ENCODE data around the gene SNAP47. TPM values are rescaled to one million over a fixed set of nuclear protein-coding genes. Genes with fewer than 3 reads are reported as not detected.

The SNAP47 gene
- total RNA-seq, 1 donor from 2014 or later = 59.0 TPM

DNA sequence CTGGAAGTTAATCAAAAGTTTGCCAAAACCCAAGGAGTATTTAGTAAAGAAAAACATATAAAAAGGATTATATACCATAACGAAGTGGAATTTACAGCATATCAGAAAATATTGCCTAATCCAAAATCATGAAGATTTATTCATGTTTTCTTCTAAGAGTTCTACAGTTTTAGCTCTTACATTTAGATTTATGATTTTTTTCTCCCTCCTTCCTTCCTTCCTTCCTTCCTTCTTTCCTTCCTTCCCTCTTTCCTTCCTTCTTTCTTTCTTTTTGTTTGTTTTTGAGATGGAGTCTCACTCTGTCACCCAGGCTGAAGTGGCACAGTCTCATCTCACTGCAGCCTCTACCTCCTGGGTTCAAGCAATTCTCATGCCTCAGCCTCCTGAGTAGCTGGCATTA, 64.5 kb downstream of the SNAP47 start:
- Histone ChIP-seq H3K4me3 (ENCODE audit: low read depth, low read length) (no peak overlapping the region), H3K27me3 (ENCODE audit: control insufficient read depth, insufficient read depth, low read length) (peaks cover 10% of the 10 kb centered on the region), H3K36me3 (ENCODE audit: control insufficient read depth, insufficient read depth, low read length) (no peaks in the 10 kb centered on the region)
- FAIRE-seq (no peak), DNase-seq (ENCODE audit: low read depth) (no peak)
- TF ChIP-seq, protein P1, sequence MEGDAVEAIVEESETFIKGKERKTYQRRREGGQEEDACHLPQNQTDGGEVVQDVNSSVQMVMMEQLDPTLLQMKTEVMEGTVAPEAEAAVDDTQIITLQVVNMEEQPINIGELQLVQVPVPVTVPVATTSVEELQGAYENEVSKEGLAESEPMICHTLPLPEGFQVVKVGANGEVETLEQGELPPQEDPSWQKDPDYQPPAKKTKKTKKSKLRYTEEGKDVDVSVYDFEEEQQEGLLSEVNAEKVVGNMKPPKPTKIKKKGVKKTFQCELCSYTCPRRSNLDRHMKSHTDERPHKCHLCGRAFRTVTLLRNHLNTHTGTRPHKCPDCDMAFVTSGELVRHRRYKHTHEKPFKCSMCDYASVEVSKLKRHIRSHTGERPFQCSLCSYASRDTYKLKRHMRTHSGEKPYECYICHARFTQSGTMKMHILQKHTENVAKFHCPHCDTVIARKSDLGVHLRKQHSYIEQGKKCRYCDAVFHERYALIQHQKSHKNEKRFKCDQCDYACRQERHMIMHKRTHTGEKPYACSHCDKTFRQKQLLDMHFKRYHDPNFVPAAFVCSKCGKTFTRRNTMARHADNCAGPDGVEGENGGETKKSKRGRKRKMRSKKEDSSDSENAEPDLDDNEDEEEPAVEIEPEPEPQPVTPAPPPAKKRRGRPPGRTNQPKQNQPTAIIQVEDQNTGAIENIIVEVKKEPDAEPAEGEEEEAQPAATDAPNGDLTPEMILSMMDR (IDR thresholded peaks at IDR 0.05; ENCODE audit: insufficient read depth, low read length, severe bottlenecking) = no peak

DNA sequence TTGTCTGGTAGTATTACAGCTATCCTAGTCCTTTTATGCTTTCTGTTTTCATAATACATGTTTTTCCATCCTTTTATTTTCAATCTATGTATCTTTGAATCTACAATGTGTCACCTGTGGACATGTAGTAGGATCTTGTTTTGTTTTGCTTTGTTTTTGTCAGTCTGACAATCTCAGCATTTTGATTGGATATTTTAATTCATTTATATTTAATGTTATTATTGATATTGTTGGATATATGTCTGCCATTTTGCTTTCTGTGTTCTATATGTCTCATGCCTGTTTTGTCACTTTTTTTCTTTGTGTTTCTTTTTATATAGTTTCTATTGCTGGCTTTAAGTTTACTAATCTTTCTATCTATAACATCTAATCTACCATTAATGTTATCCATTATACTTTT, 68.7 kb downstream of the SNAP47 start:
- Histone ChIP-seq H3K36me3 (ENCODE audit: control insufficient read depth, insufficient read depth, low read length) (no peaks in the 10 kb centered on the region), H3K4me3 (ENCODE audit: low read depth, low read length) (no peak overlapping the region), H3K27me3 (ENCODE audit: control insufficient read depth, insufficient read depth, low read length) (peaks cover 1% of the 10 kb centered on the region)
- no peak for FAIRE-seq
- TF ChIP-seq, protein P1 (IDR thresholded peaks at IDR 0.05; ENCODE audit: insufficient read depth, low read length, severe bottlenecking) = no peak
- DNase-seq (ENCODE audit: low read depth) = no peak

DNA sequence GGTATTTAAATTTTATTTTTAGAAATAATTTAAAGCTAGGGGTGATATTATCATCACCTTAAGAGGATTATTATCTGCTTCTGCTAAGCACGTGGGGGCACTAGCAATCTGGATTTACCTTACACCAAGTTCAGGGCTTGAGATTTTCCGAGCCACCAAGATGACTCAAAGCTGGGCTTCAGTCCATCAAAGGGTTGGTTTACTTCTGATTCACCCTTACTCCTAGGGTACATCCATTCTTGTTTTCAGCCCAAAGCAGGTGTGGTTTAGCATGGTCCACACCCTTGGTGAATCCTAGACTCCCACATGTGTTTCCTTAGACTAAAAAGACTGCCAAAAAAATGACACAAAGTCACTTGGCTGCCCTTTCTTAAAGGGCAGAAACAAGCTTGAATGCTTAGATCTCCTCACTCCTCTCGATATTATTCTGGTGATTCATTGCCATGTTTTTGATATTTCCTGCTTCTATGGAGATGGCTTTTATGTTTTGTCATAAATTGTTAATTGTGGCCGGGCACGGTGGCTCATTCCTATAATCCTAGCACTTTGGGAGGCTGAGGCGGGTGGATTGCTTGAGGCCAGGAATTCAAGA, 70.5 kb downstream of the SNAP47 start:
- no peaks in the 10 kb centered on the region for H3K36me3 ChIP-seq (ENCODE audit: control insufficient read depth, insufficient read depth, low read length)
- no peak overlapping the region for H3K4me3 ChIP-seq (ENCODE audit: low read depth, low read length)
- TF ChIP-seq, protein P1 (IDR thresholded peaks at IDR 0.05; ENCODE audit: insufficient read depth, low read length, severe bottlenecking) = no peak
- no peaks in the 10 kb centered on the region for H3K27me3 ChIP-seq (ENCODE audit: control insufficient read depth, insufficient read depth, low read length)
- peak; percentile 99 for DNase-seq (ENCODE audit: low read depth)
- FAIRE-seq = peak; percentile 99

DNA sequence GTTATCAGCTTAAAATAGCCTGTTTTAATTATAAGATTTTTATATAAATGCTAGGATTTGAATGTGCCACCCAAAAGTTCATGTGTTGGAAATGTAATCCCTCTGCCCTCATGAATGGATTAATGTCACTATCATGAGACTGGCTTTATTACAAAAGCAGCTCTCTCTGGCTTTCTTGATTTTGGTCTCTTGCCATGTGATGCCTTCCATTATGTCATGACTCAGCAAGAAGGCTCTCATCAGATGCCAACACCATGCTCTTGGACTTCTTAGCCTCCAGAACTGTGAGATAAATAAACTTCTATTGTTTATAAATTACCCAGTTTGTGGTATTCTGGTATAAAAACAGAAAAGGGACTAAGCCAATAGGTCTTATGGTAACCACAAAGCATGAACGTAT, 73.3 kb downstream of the SNAP47 start:
- TF ChIP-seq, protein P1 (IDR thresholded peaks at IDR 0.05; ENCODE audit: insufficient read depth, low read length, severe bottlenecking) = no peak
- DNase-seq (ENCODE audit: low read depth) (no peak), FAIRE-seq (no peak)
- H3K27me3 ChIP-seq (ENCODE audit: control insufficient read depth, insufficient read depth, low read length) = no peaks in the 10 kb centered on the region
- no peak overlapping the region for H3K4me3 ChIP-seq (ENCODE audit: low read depth, low read length)
- H3K36me3 ChIP-seq (ENCODE audit: control insufficient read depth, insufficient read depth, low read length) = no peaks in the 10 kb centered on the region

DNA sequence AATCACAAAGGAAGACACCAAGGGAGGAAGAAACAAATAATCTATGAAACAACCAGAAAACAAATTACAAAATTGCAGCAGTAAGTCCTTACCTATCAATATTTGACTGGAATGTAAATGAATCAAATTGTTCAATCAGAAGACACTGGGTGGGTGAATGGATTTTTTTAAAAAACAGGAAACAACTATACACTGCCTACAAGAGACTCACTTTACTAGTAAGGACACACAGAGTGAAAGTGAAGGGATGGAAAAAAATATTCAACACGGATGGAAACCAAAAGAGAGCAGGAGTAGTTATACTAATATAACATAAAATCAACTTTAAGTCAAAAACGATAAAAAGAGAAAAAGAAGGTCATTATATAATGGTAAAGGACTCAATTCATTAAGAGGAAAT, 73.8 kb downstream of the SNAP47 start:
- TF ChIP-seq, protein P1 (IDR thresholded peaks at IDR 0.05; ENCODE audit: insufficient read depth, low read length, severe bottlenecking) = no peak
- no peak for FAIRE-seq
- no peaks in the 10 kb centered on the region for H3K27me3 ChIP-seq (ENCODE audit: control insufficient read depth, insufficient read depth, low read length)

DNA sequence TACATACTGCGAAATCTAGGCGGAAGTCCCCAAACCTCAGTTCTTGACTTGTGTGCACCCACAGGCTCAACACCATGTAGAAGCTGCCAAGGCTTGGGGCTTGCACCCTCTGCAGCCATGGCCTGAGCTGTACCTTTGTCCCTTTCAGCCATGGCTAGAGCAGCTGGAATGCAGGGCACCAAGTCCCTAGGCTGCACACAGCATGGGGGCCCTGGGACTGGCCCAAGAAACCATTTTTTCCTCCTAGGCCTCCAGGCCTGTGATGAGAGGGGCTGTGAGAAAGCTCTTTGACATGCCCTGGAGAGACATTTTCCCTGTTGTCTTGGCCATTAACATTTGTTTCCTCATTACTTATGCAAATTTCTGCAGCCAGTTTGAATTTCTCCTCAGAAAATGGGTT, 78.7 kb downstream of the SNAP47 start:
- FAIRE-seq = no peak
- H3K4me3 ChIP-seq (ENCODE audit: low read depth, low read length) = no peak overlapping the region
- no peaks in the 10 kb centered on the region for H3K27me3 ChIP-seq (ENCODE audit: control insufficient read depth, insufficient read depth, low read length)
- TF ChIP-seq, protein P1 (IDR thresholded peaks at IDR 0.05; ENCODE audit: insufficient read depth, low read length, severe bottlenecking) = no peak
- no peaks in the 10 kb centered on the region for H3K36me3 ChIP-seq (ENCODE audit: control insufficient read depth, insufficient read depth, low read length)
- DNase-seq (ENCODE audit: low read depth) = no peak

More for the DNA sequence above, 73.8 kb downstream of the SNAP47 start:
- no peak for DNase-seq (ENCODE audit: low read depth)
- Histone ChIP-seq H3K36me3 (ENCODE audit: control insufficient read depth, insufficient read depth, low read length) (no peaks in the 10 kb centered on the region), H3K4me3 (ENCODE audit: low read depth, low read length) (no peak overlapping the region)
